Measurements from ENCODE around the gene PPP1R11. TPM values are rescaled to one million over a fixed set of nuclear protein-coding genes. Genes with fewer than 3 reads are reported as not detected.

PPP1R11 gene
- total and polyA plus RNA-seq, 2 donors, result 13.5 to 78.7 TPM

DNA sequence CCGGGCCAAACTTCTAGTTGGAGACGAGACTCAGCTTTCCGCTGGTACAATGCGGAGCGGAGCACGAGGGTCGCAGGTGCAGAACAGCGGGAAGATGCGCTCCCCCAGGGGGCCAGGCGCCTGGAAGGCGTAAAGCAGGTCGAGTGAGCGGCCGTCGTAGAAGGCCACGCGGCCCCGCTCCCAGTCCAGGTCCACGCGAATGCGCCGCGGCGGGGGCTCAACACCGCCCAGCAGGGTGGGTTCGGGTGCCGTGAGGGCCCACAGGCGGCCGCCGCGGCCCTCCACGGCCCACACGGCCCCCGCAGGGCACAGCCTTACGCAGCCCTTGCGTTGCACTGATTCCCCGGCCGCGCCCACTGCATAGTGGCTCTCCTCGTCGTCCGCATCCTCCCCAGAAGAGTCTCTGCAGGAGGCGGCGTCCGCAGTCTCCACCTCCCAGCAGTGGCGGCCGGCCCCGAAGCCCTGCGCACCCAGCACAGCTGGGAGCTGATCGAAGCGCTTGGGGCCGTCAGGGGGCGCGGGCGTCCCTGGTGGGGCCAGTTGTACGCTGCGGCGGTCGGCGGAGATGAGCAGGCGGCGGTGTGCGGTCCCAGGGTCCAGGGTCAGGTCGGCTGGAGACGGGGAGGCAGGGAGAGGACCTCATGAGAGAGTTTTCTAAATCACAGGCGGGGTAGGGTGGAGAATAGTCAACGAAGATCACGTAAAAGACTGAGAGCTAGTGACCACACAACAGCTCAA is 4.3 kb downstream of the PPP1R11 start:
- Histone ChIP-seq H3K27ac (ENCODE audit: low read depth) (no peak overlapping the region), H3K36me3 (ENCODE audit: insufficient read depth) (no peaks in the 10 kb centered on the region), H3K4me1 (ENCODE audit: insufficient read depth) (no peaks in the 10 kb centered on the region), H3K4me3 (ENCODE audit: low read depth, low read length) (no peak overlapping the region)
- WGBS, result 28% methylated on average over 68 of the region's 68 CpGs
- no peak for DNase-seq (ENCODE audit: extremely low spot score)

DNA sequence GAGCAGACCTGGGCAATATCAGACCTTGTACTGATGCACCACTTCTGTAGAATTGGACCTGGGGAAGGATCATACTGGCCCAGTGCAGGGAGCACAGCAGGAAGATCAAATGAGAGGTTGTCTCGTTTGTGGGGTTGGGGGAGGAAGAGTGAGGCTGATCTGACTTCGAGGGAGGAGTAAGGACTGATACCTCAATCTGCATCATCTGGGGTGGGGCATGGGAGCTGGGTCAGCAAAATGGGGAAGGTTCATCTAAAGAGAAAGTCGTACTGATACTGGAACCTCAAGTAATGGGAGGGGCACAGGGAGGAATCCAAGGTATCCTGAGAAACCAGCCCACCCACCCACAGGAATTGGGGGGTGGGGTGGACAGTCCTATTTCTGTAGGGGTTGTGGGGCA is 4.9 kb downstream of the PPP1R11 start:
- DNase-seq (ENCODE audit: extremely low spot score), result no peak
- Histone ChIP-seq H3K4me1 (ENCODE audit: insufficient read depth) (no peaks in the 10 kb centered on the region), H3K27ac (ENCODE audit: low read depth) (no peak overlapping the region), H3K4me3 (ENCODE audit: low read depth, low read length) (no peak overlapping the region), H3K36me3 (ENCODE audit: insufficient read depth) (no peaks in the 10 kb centered on the region)
- WGBS, result 42% methylated on average over 3 of the region's 3 CpGs

- Histone ChIP-seq H3K36me3 (ENCODE audit: insufficient read depth) (no peaks in the 10 kb centered on the region), H3K4me3 (ENCODE audit: low read depth, low read length) (no peak overlapping the region), H3K4me1 (ENCODE audit: insufficient read depth) (no peaks in the 10 kb centered on the region), H3K27ac (ENCODE audit: low read depth) (no peak overlapping the region)
- no peak for DNase-seq (ENCODE audit: extremely low spot score)
- WGBS, result 47% methylated on average over 7 of the region's 7 CpGs
Measured at GRCh38 chr6:30073489-30074235, 6.7 kb downstream of the PPP1R11 start.

DNA sequence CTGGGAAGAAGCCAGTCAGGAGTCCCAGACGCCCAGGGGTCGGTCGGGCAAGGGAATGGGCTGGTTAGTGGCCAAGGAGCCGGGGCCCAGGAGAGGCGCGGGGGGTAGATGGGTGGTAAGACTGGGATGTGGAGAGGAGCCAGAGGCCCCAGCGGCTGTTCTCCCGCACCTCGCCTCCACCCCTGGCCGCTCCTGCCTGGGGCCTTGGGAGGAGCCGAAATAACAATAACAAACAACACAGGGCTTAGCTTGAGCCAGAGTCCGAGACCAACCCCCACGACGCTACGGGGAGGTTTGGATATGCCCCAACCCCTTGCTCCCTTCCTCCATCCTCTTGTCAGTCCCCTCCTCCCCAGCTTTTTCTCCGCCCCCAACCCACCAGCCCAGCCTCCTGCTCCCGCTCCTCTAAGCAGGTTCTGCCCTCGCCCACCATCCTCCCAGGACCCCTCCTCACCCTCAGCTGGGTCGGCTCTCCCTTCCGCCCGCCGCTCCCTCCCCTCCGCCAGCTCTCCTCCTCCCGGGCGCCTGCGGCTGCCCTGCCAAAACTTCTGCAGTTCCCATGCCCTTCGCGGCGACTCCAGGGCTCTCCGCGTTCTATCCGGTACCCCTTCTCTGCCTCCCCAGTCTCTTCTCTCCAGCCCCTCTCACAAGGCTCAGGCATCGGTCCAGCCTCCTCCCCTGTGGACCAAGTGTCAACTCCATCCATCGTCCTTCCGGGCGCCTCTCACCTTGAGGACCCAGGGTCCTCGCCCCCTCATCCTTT is 7.5 kb downstream of the PPP1R11 start:
- Histone ChIP-seq H3K36me3 (ENCODE audit: insufficient read depth) (no peaks in the 10 kb centered on the region), H3K4me3 (ENCODE audit: low read depth, low read length) (peak overlapping the region; percentile 34), H3K27ac (ENCODE audit: low read depth) (no peak overlapping the region), H3K4me1 (ENCODE audit: insufficient read depth) (no peaks in the 10 kb centered on the region)
- DNase-seq (ENCODE audit: extremely low spot score), result no peak
- 3% methylated on average over 37 of the region's 37 CpGs for WGBS

DNA sequence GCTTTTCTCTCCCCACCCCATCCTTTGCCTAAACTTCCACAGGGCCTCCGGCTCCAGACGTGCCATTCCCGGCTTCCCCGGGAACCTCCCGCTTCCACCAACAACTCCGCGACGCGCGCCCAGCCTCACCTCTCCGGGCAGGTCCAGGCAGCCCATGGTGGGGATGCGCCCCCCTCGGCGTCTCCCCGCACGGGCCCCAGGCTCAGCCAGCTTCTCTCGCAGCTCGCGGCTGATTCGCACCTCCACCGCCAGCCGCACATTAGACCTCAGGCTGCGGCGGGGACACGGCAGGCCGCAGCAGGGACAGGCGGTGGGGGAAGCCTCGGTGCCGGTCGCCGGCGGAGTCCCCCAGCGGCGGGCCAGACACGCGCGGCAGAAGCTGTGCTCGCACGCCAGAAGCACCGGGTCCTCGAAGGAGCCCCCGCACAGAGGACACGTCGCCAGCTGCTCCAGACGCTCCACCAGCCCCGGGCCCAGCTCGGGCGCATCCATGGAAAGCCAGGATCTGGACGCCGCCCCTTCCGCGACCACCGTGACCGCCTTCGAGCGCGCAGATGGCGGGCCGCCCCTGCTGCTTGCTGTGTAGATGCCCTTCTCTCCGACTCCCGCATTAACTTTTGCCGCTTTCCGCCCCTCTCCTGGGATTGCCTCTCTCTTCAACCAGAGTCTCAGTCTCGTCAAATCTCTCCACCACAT is 8.2 kb downstream of the PPP1R11 start, which contains the start of gene RNF39:
Gene RNF39, minus strand, starts transcription at position 676 of the 696 bp plus-strand sequence. Its CDS starts 184 bp downstream, at position 492.
- no peaks in the 10 kb centered on the region for H3K36me3 ChIP-seq (ENCODE audit: insufficient read depth)
- WGBS, result 1% methylated on average over 64 of the region's 64 CpGs
- no peak within 1 kb of the TSS for H3K27ac ChIP-seq (ENCODE audit: low read depth)
- no peaks in the 10 kb centered on the region for H3K4me1 ChIP-seq (ENCODE audit: insufficient read depth)
- peak within 1 kb of the TSS; percentile 34 for H3K4me3 ChIP-seq (ENCODE audit: low read depth, low read length)
- DNase-seq (ENCODE audit: extremely low spot score), result no peak

- H3K36me3 ChIP-seq (ENCODE audit: insufficient read depth), result no peaks in the 10 kb centered on the region
- H3K4me3 ChIP-seq (ENCODE audit: low read depth, low read length), result peak overlapping the region; percentile 34
- H3K4me1 ChIP-seq (ENCODE audit: insufficient read depth), result no peaks in the 10 kb centered on the region
- DNase-seq (ENCODE audit: extremely low spot score), result no peak
- no peak overlapping the region for H3K27ac ChIP-seq (ENCODE audit: low read depth)
- WGBS, result 29% methylated on average over 22 of the region's 22 CpGs
Measured at GRCh38 chr6:30075790-30076732, 9.1 kb downstream of the PPP1R11 start.

- DNase-seq (ENCODE audit: extremely low spot score), result no peak
- H3K27ac ChIP-seq (ENCODE audit: low read depth), result no peak overlapping the region
- 37% methylated on average over 4 of the region's 4 CpGs for WGBS
- H3K4me3 ChIP-seq (ENCODE audit: low read depth, low read length), result no peak overlapping the region
- H3K4me1 ChIP-seq (ENCODE audit: insufficient read depth), result no peaks in the 10 kb centered on the region
- H3K36me3 ChIP-seq (ENCODE audit: insufficient read depth), result no peaks in the 10 kb centered on the region
Measured at GRCh38 chr6:30077218-30077617, 10.2 kb downstream of the PPP1R11 start.

GRCh38 chr6:30087876-30088275 is 20.9 kb downstream of the PPP1R11 start:
- DNase-seq (ENCODE audit: extremely low spot score), result no peak
- H3K27ac ChIP-seq (ENCODE audit: low read depth), result no peak overlapping the region
- no peak overlapping the region for H3K4me3 ChIP-seq (ENCODE audit: low read depth, low read length)
- H3K4me1 ChIP-seq (ENCODE audit: insufficient read depth), result no peaks in the 10 kb centered on the region
- WGBS, result 67% methylated on average over 5 of the region's 5 CpGs
- H3K36me3 ChIP-seq (ENCODE audit: insufficient read depth), result no peaks in the 10 kb centered on the region

- H3K36me3 ChIP-seq (ENCODE audit: insufficient read depth), result no peaks in the 10 kb centered on the region
- H3K4me1 ChIP-seq (ENCODE audit: insufficient read depth), result no peaks in the 10 kb centered on the region
- no peak for DNase-seq (ENCODE audit: extremely low spot score)
- H3K4me3 ChIP-seq (ENCODE audit: low read depth, low read length), result no peak overlapping the region
- WGBS, result 47% methylated on average over 11 of the region's 11 CpGs
- H3K27ac ChIP-seq (ENCODE audit: low read depth), result no peak overlapping the region
Measured at GRCh38 chr6:30091577-30092381, 24.8 kb downstream of the PPP1R11 start.

DNA sequence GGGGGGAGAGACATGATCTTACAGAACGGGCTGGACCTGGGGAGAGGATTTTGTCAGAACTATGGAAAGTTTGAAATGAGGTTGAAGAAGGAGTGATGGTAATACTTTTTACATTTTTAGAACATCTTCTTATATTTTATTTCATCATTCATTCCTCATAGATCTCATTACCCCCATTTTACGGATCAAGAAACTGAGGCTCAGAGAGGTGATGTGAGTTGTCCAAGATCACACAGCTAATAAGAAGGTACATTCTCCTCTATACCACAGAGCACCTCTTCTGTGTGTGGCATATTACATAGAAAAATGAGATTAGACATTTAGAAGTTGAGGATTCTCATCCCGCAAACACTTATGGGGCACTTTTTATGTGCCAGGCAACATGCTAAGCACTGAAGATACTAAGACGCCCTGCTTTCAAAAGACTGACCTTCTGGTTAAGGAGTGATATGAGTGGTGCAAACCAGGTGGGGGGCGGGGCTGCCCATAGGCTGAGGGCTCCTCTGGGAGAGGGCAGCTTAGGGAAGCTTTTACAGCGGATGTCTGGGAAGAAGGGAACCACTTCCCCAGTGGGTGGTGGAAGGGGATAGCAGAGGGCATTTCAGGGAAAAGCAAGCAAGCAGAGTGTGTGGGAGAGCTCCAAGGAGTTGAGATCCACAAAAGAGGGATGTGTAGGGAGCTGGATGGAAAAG is 26.0 kb downstream of the PPP1R11 start:
- no peak overlapping the region for H3K4me3 ChIP-seq (ENCODE audit: low read depth, low read length)
- WGBS, result 64% methylated on average over 6 of the region's 6 CpGs
- H3K27ac ChIP-seq (ENCODE audit: low read depth), result no peak overlapping the region
- no peaks in the 10 kb centered on the region for H3K4me1 ChIP-seq (ENCODE audit: insufficient read depth)
- H3K36me3 ChIP-seq (ENCODE audit: insufficient read depth), result no peaks in the 10 kb centered on the region
- no peak for DNase-seq (ENCODE audit: extremely low spot score)

DNA sequence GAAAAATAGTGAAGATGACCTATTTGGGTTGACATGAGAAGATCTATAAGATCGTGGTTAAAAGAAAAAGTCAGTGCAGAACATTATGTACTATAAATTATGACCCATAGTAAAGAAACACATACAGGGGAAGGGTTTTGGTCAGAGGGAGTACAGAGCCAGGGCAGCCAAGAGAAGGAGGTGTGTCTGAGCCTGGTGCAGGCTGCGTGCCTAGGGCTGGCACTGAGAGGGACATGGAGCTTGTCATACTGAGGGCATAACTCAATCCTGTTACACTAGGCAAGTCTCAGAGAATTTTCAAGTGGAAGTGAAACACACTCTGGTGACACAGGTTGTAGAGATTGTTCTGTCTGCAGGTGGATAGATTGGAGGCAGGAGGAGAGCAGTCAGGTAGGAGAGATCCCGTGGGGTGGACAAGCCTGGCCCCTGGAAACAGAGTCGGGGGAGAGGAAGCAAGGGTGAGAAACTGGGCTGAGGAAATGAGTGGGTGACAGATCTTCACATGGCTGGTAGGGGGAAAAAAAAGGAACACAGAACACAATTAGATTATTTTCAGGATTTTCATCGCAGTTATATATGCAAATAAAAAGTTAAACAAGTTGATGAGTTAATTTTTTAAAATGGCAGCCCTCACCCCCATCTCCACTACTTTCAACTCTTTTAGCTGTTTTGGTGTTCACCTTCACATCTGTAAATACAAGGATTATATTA is 27.1 kb downstream of the PPP1R11 start:
- no peak for DNase-seq (ENCODE audit: extremely low spot score)
- 74% methylated on average over 5 of the region's 5 CpGs for WGBS
- Histone ChIP-seq H3K4me3 (ENCODE audit: low read depth, low read length) (no peak overlapping the region), H3K36me3 (ENCODE audit: insufficient read depth) (no peaks in the 10 kb centered on the region), H3K4me1 (ENCODE audit: insufficient read depth) (no peaks in the 10 kb centered on the region), H3K27ac (ENCODE audit: low read depth) (no peak overlapping the region)

All from urinary bladder (tissue), 4 donors.